HepG2 (cell line): ENCODE measurements around the gene S100A8. TPM values are rescaled to one million over a fixed set of nuclear protein-coding genes. Genes with fewer than 3 reads are reported as not detected.

Experiments
- ARNTL ChIP-seq: sonication (generic); formaldehyde crosslinking; IDR thresholded peaks from 2 replicates; pipeline ENCODE4 v1.4.0; 2020; ENCODE audit warnings: mild to moderate bottlenecking, missing genetic modification reagents
- CHD4 ChIP-seq: fragments of 200-600 bp; sonication (generic); IDR thresholded peaks from 2 replicates; pipeline ENCODE4 v1.7.0; 2017; ENCODE audit warnings: mild to moderate bottlenecking, low read length, borderline replicate concordance
- CSRNP2 ChIP-seq: sonication (generic); formaldehyde crosslinking; conservative IDR thresholded peaks from 2 replicates; pipeline ENCODE4 v1.8.0; 2022; ENCODE audit warnings: low read depth, missing genetic modification reagents
- E2F2 ChIP-seq: sonication (generic); formaldehyde crosslinking; IDR thresholded peaks from 2 replicates; pipeline ENCODE4 v1.4.0; 2020; ENCODE audit warnings: missing genetic modification reagents, borderline replicate concordance
- FOXK1 ChIP-seq: sonication (generic); formaldehyde crosslinking; IDR thresholded peaks from 2 replicates; pipeline ENCODE4 v1.4.0; 2020; ENCODE audit warnings: low read depth, missing genetic modification reagents, borderline replicate concordance
- GTF3A ChIP-seq: sonication (generic); formaldehyde crosslinking; conservative IDR thresholded peaks from 2 replicates; pipeline ENCODE4 v1.4.0; 2020; ENCODE audit warnings: mild to moderate bottlenecking, missing genetic modification reagents
- PITX1 ChIP-seq: sonication (generic); formaldehyde crosslinking; IDR thresholded peaks from 2 replicates; pipeline ENCODE4 v1.5.1; 2020; ENCODE audit warnings: mild to moderate bottlenecking, missing genetic modification reagents
- PRMT3 ChIP-seq: sonication (generic); formaldehyde crosslinking; IDR thresholded peaks from 2 replicates; pipeline ENCODE4 v1.8.1; 2022; ENCODE audit warnings: low read depth, mild to moderate bottlenecking, moderate library complexity, missing genetic modification reagents, borderline replicate concordance
- SATB2 ChIP-seq: sonication (generic); formaldehyde crosslinking; IDR thresholded peaks from 2 replicates; pipeline ENCODE4 v1.5.0; 2020; ENCODE audit warnings: missing genetic modification reagents
- SMARCE1 ChIP-seq: fragments of 450-650 bp; IDR thresholded peaks from 2 replicates; pipeline ENCODE4 v1.6.1; 2017; ENCODE audit warnings: borderline replicate concordance
- SRSF4 ChIP-seq: fragments of 200-400 bp; formaldehyde crosslinking; IDR thresholded peaks from one replicate; pipeline ENCODE4 v1.6.1; 2018; ENCODE audit warnings: mild to moderate bottlenecking, low read depth, low read length, moderate library complexity; ENCODE audit not compliant: poor library complexity, severe bottlenecking
- ZBTB7B ChIP-seq: sonication (generic); formaldehyde crosslinking; IDR thresholded peaks from 2 replicates; pipeline ENCODE4 v1.4.0; 2020; ENCODE audit warnings: missing genetic modification reagents
- ZFP90 ChIP-seq: sonication (generic); formaldehyde crosslinking; IDR thresholded peaks from 2 replicates; pipeline ENCODE4 v1.8.0; 2022; ENCODE audit warnings: missing genetic modification reagents, mild to moderate bottlenecking, inconsistent platforms, borderline replicate concordance
- ZKSCAN8 ChIP-seq: IDR thresholded peaks from 2 replicates; pipeline ENCODE4 v1.6.1; 2016; ENCODE audit warnings: borderline replicate concordance, missing genetic modification reagents, missing compliant biosample characterization
- ZMYM3 ChIP-seq: sonication (generic); formaldehyde crosslinking; IDR thresholded peaks from 2 replicates; pipeline ENCODE4 v1.5.1; 2020; ENCODE audit warnings: mild to moderate bottlenecking, missing genetic modification reagents
- ZNF17 ChIP-seq: sonication (generic); formaldehyde crosslinking; IDR thresholded peaks from 2 replicates; pipeline ENCODE4 v1.5.0; 2020; ENCODE audit warnings: mild to moderate bottlenecking, missing genetic modification reagents
- ZNF414 ChIP-seq: sonication (generic); formaldehyde crosslinking; IDR thresholded peaks from 2 replicates; pipeline ENCODE4 v1.5.0; 2020; ENCODE audit warnings: missing genetic modification reagents
- ZNF569 ChIP-seq: sonication (generic); formaldehyde crosslinking; IDR thresholded peaks from 2 replicates; pipeline ENCODE4 v1.5.0; 2020; ENCODE audit warnings: mild to moderate bottlenecking, missing genetic modification reagents, moderate library complexity, borderline replicate concordance
- ZNF607 ChIP-seq: sonication (generic); formaldehyde crosslinking; IDR thresholded peaks from 2 replicates; pipeline ENCODE4 v1.5.1; 2020; ENCODE audit warnings: missing genetic modification reagents, mild to moderate bottlenecking, borderline replicate concordance
- ZNF703 ChIP-seq: sonication (generic); formaldehyde crosslinking; IDR thresholded peaks from 2 replicates; pipeline ENCODE4 v1.5.1; 2020; ENCODE audit warnings: missing genetic modification reagents, mild to moderate bottlenecking, moderate library complexity, borderline replicate concordance
- ZNF704 ChIP-seq: sonication (generic); formaldehyde crosslinking; IDR thresholded peaks from 2 replicates; pipeline ENCODE4 v1.8.1; 2023; ENCODE audit warnings: mild to moderate bottlenecking, inconsistent platforms, moderate library complexity, missing genetic modification reagents, borderline replicate concordance
- ZNF746 ChIP-seq: sonication (generic); formaldehyde crosslinking; IDR thresholded peaks from 2 replicates; pipeline ENCODE4 v1.8.0; 2022; ENCODE audit warnings: mild to moderate bottlenecking, missing genetic modification reagents
- ZNF790 ChIP-seq: sonication (generic); formaldehyde crosslinking; IDR thresholded peaks from 2 replicates; pipeline ENCODE4 v1.8.0; 2022; ENCODE audit warnings: missing genetic modification reagents, mild to moderate bottlenecking, borderline replicate concordance
- ZSCAN25 ChIP-seq: sonication (generic); formaldehyde crosslinking; IDR thresholded peaks from 2 replicates; pipeline ENCODE4 v1.8.0; 2022; ENCODE audit warnings: mild to moderate bottlenecking, missing genetic modification reagents
- polyA plus RNA-seq, 8 experiments: library from polyadenylated mRNA; depleted of rRNA in 3 of 8; stranded (reverse) in 7 of 8; unstranded in 1 of 8; fragments of >200 nt; fragmentation: Illumina TruSeq in 4 of 8; extraction: Trizol in 4 of 8; gene quantifications; 2 replicates each; pipeline versions ENCODE4 v1.2.1 to v1.2.3, GENCODE V29; 2011 to 2016; ENCODE audit warnings: low read depth in 4 of 8, missing spikeins in 1 of 8, mixed read lengths in 1 of 8; ENCODE audit not compliant: insufficient read depth in 1 of 8
- total RNA-seq, 5 experiments: library from RNA; depleted of rRNA; stranded (reverse); fragments of >200 nt; fragmentation: Illumina TruSeq; extraction: Trizol; gene quantifications; 2 replicates each; pipeline ENCODE4 v1.2.3, GENCODE V29; 2016; ENCODE audit warnings: low read depth in 1 of 5

Gene S100A8
- total and polyA plus RNA-seq, 2 of the 13 experiments (the other 11 are each of a cell fraction or from before 2014, with no cell fraction given), result not detected

GRCh38 chr1:153422450-153423068 is 31.7 kb upstream of the S100A8 start (continued):
- no peak for TF ChIP-seq CSRNP2 (CRISPR knock-in tag)
- no peak for TF ChIP-seq ZBTB7B
- no peak for TF ChIP-seq ZNF17 (CRISPR knock-in tag)
- no peak for TF ChIP-seq PRMT3
- TF ChIP-seq ZKSCAN8 (CRISPR knock-in tag), result no peak
- no peak for TF ChIP-seq ZSCAN25 (CRISPR knock-in tag)
- no peak for TF ChIP-seq ARNTL (CRISPR knock-in tag)
- no peak for TF ChIP-seq ZMYM3
- TF ChIP-seq GTF3A (CRISPR knock-in tag), result no peak
- TF ChIP-seq PITX1 (CRISPR knock-in tag), result no peak
- no peak for TF ChIP-seq SRSF4
- TF ChIP-seq E2F2, result no peak
- TF ChIP-seq CHD4, result no peak
- no peak for TF ChIP-seq ZNF607
- no peak for TF ChIP-seq ZNF704 (CRISPR knock-in tag)
- no peak for TF ChIP-seq SMARCE1
- no peak for TF ChIP-seq ZNF569
- no peak; the same call in 1 of the 2 replicates for TF ChIP-seq ZNF790 (CRISPR knock-in tag)
- no peak for TF ChIP-seq ZNF703
- TF ChIP-seq ZNF746, result no peak
- peak; percentile 24; the same call in 1 of the 2 replicates for TF ChIP-seq FOXK1 (CRISPR knock-in tag)
- TF ChIP-seq ZNF414 (CRISPR knock-in tag), result no peak
- TF ChIP-seq ZFP90 (CRISPR knock-in tag), result no peak
- TF ChIP-seq SATB2, result peak; percentile 83; the same call in 1 of the 2 replicates
